ENCODE measurements around the gene OR2M2. TPM values are rescaled to one million over a fixed set of nuclear protein-coding genes. Genes with fewer than 3 reads are reported as not detected.

The OR2M2 gene
- total RNA-seq, 2 experiments from 2014 or later: not detected

- peaks cover 7% of the 10 kb centered on the region for H3K9me3 Mint-ChIP-seq
- H3K27me3 Mint-ChIP-seq (ENCODE audit: low read depth): peaks cover 16% of the 10 kb centered on the region
- no peaks in the 10 kb centered on the region for H3K4me1 Mint-ChIP-seq (ENCODE audit: low read depth)
- DNase-seq: no peak
- intact Hi-C loops (cut with micrococcal nuclease): no loop called here
- H3K27ac Mint-ChIP-seq: no peak overlapping the region
- CTCF ChIA-PET: interaction anchor here (0.6 kb wide), 1 partner anchor 387 kb away, joined by 3 read pairs; no protein-coding TSS in a partner anchor
- no peaks in the 10 kb centered on the region for H3K36me3 Mint-ChIP-seq (ENCODE audit: low read depth)
- no peak overlapping the region for H3K4me3 Mint-ChIP-seq
These were observed 14.4 kb downstream of the OR2M2 start for GRCh38 chr1:248189026-248189425.

GRCh38 chr1:248194117-248194516 is 19.5 kb downstream of the OR2M2 start:
- no peaks in the 10 kb centered on the region for H3K36me3 Mint-ChIP-seq (ENCODE audit: low read depth)
- no peaks in the 10 kb centered on the region for H3K4me1 Mint-ChIP-seq (ENCODE audit: low read depth)
- CTCF ChIA-PET: no interaction called here

GRCh38 chr1:248196965-248197364 is 22.3 kb downstream of the OR2M2 start, which contains the start of gene OR2M3:
Gene OR2M3, plus strand, starts transcription at chr1:248197265. Its CDS starts 5,803 bp downstream, at chr1:248203068.
- no peaks in the 10 kb centered on the region for H3K27me3 Mint-ChIP-seq (ENCODE audit: low read depth)
- no peak within 1 kb of the TSS for H3K27ac Mint-ChIP-seq
- no peaks in the 10 kb centered on the region for H3K36me3 Mint-ChIP-seq (ENCODE audit: low read depth)
- no peak for DNase-seq
- CTCF ChIA-PET: no interaction called here
- intact Hi-C loops (cut with micrococcal nuclease): no loop called here
- H3K4me1 Mint-ChIP-seq (ENCODE audit: low read depth): no peaks in the 10 kb centered on the region
- H3K9me3 Mint-ChIP-seq: peaks cover 7% of the 10 kb centered on the region
- no peak within 1 kb of the TSS for H3K4me3 Mint-ChIP-seq

More at GRCh38 chr1:248194117-248194516, 19.5 kb downstream of the OR2M2 start:
- H3K27me3 Mint-ChIP-seq (ENCODE audit: low read depth): no peaks in the 10 kb centered on the region
- H3K4me3 Mint-ChIP-seq: no peak overlapping the region
- no peak overlapping the region for H3K27ac Mint-ChIP-seq
- intact Hi-C loops (cut with micrococcal nuclease): no loop called here
- peaks cover 10% of the 10 kb centered on the region for H3K9me3 Mint-ChIP-seq
- no peak for DNase-seq

- peaks cover 21% of the 10 kb centered on the region for H3K27me3 Mint-ChIP-seq (ENCODE audit: low read depth)
- H3K27ac Mint-ChIP-seq: no peak overlapping the region
- H3K4me1 Mint-ChIP-seq (ENCODE audit: low read depth): no peaks in the 10 kb centered on the region
- no peak overlapping the region for H3K4me3 Mint-ChIP-seq
- DNase-seq: no peak
- peaks cover 2% of the 10 kb centered on the region for H3K36me3 Mint-ChIP-seq (ENCODE audit: low read depth)
- CTCF ChIA-PET: no interaction called here
- H3K9me3 Mint-ChIP-seq: peaks cover 4% of the 10 kb centered on the region
- intact Hi-C loops (cut with micrococcal nuclease): no loop called here
These were observed 41.3 kb downstream of the OR2M2 start for GRCh38 chr1:248215880-248216279.

- Mint-ChIP-seq H3K36me3 (ENCODE audit: low read depth) (no peaks in the 10 kb centered on the region), H3K27ac (no peak overlapping the region), H3K9me3 (no peaks in the 10 kb centered on the region), H3K4me1 (ENCODE audit: low read depth) (no peaks in the 10 kb centered on the region), H3K27me3 (ENCODE audit: low read depth) (peaks cover 13% of the 10 kb centered on the region), H3K4me3 (no peak overlapping the region)
- DNase-seq: no peak
- intact Hi-C loops (cut with micrococcal nuclease): no loop called here
- CTCF ChIA-PET: no interaction called here
These were observed 50.9 kb downstream of the OR2M2 start for GRCh38 chr1:248225537-248225936.

GRCh38 chr1:248229360-248229908 is 54.8 kb downstream of the OR2M2 start:
- Mint-ChIP-seq H3K36me3 (ENCODE audit: low read depth) (no peaks in the 10 kb centered on the region), H3K27ac (no peak overlapping the region), H3K27me3 (ENCODE audit: low read depth) (peaks cover 11% of the 10 kb centered on the region), H3K4me3 (no peak overlapping the region), H3K9me3 (no peaks in the 10 kb centered on the region), H3K4me1 (ENCODE audit: low read depth) (no peaks in the 10 kb centered on the region)
- intact Hi-C loops (cut with micrococcal nuclease): no loop called here
- DNase-seq: no peak
- CTCF ChIA-PET: interaction anchor here (0.5 to 1.1 kb wide), 2 partner anchors 11 to 698 kb away, joined by 3 read pairs; no protein-coding TSS in a partner anchor

Other genes with a start within 250 kb of the OR2M2 start
- not detected for gene OR2AJ1, start 249.9 kb upstream of the OR2M2 start, total RNA-seq
- gene OR2L8, start 226.0 kb upstream of the OR2M2 start, total RNA-seq: under 1 TPM in 1 of 2 experiments, not detected in 1; 0.21 TPM
- not detected for gene OR2AK2, start 209.6 kb upstream of the OR2M2 start, total RNA-seq
- gene OR2L5, start 161.2 kb upstream of the OR2M2 start, total RNA-seq: not detected
- gene OR2L2, start 144.8 kb upstream of the OR2M2 start, total RNA-seq: not detected
- gene OR2L3, start 128.0 kb upstream of the OR2M2 start, total RNA-seq: not detected
- gene OR2L13, start 79.6 kb upstream of the OR2M2 start, total RNA-seq: not detected
- gene OR2M5, start 29.7 kb upstream of the OR2M2 start, total RNA-seq: not detected
- not detected for gene OR2M3, start 22.4 kb downstream of the OR2M2 start, total RNA-seq
- not detected for gene OR2M4, start 56.6 kb downstream of the OR2M2 start, total RNA-seq
- not detected for gene OR2T33, start 103.2 kb downstream of the OR2M2 start, total RNA-seq
- gene OR2T12, start 128.6 kb downstream of the OR2M2 start, total RNA-seq: not detected
- not detected for gene OR2M7, start 149.7 kb downstream of the OR2M2 start, total RNA-seq
- not detected for gene OR14C36, start 174.0 kb downstream of the OR2M2 start, total RNA-seq
- gene OR2T4, start 186.8 kb downstream of the OR2M2 start, total RNA-seq: not detected
- not detected for gene OR2T6, start 200.9 kb downstream of the OR2M2 start, total RNA-seq
- not detected for gene OR2T1, start 228.2 kb downstream of the OR2M2 start, total RNA-seq

Data from activated naive CD4-positive, alpha-beta T cell treated with anti-CD3 and anti-CD28 coated beads for 36 hours (primary cell).